ENCODE measurements around the gene KANSL1.

DNA sequence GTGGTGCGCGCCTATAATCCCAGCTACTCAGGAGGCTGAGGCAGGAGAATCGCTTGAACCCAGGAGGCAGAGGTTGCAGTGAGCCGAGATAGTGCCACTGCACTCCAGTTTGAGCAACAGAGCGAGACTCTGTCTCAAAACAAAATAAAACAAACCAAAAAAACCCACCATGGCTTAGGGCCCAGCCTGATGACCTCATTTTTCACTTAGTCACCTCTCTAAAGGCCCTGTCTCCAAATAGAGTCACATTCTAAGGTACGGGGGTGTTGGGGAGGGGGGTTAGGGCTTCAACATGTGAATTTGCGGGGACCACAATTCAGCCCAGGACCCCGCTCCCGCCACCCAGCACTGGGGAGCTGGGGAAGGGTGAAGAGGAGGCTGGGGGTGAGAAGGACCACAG, 195.6 kb downstream of the KANSL1 start:
- TF ChIP-seq PHF8 (IDR thresholded peaks at IDR 0.05; ENCODE audit: borderline replicate concordance, low read length): no peak
- no peak for TF ChIP-seq EZH2 (IDR thresholded peaks at IDR 0.05; ENCODE audit: borderline replicate concordance, low read depth, low read length)
- TF ChIP-seq, protein P1, sequence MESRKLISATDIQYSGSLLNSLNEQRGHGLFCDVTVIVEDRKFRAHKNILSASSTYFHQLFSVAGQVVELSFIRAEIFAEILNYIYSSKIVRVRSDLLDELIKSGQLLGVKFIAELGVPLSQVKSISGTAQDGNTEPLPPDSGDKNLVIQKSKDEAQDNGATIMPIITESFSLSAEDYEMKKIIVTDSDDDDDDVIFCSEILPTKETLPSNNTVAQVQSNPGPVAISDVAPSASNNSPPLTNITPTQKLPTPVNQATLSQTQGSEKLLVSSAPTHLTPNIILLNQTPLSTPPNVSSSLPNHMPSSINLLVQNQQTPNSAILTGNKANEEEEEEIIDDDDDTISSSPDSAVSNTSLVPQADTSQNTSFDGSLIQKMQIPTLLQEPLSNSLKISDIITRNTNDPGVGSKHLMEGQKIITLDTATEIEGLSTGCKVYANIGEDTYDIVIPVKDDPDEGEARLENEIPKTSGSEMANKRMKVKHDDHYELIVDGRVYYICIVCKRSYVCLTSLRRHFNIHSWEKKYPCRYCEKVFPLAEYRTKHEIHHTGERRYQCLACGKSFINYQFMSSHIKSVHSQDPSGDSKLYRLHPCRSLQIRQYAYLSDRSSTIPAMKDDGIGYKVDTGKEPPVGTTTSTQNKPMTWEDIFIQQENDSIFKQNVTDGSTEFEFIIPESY (CRISPR knock-in tag; IDR thresholded peaks at IDR 0.05): no peak
- TF ChIP-seq ZNF436 (CRISPR knock-in tag; IDR thresholded peaks at IDR 0.05): no peak
- TF ChIP-seq NR2C2 (CRISPR knock-in tag; IDR thresholded peaks at IDR 0.05): no peak
- TF ChIP-seq NR2C2 (tag; IDR thresholded peaks at IDR 0.05): no peak
- TF ChIP-seq, protein P2, sequence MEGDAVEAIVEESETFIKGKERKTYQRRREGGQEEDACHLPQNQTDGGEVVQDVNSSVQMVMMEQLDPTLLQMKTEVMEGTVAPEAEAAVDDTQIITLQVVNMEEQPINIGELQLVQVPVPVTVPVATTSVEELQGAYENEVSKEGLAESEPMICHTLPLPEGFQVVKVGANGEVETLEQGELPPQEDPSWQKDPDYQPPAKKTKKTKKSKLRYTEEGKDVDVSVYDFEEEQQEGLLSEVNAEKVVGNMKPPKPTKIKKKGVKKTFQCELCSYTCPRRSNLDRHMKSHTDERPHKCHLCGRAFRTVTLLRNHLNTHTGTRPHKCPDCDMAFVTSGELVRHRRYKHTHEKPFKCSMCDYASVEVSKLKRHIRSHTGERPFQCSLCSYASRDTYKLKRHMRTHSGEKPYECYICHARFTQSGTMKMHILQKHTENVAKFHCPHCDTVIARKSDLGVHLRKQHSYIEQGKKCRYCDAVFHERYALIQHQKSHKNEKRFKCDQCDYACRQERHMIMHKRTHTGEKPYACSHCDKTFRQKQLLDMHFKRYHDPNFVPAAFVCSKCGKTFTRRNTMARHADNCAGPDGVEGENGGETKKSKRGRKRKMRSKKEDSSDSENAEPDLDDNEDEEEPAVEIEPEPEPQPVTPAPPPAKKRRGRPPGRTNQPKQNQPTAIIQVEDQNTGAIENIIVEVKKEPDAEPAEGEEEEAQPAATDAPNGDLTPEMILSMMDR (IDR thresholded peaks at IDR 0.05 in 2 of 3, conservative IDR thresholded peaks at IDR 0.05 in 1 of 3; ENCODE audit: insufficient read depth in 2 of 3, low read depth in 1 of 3, low read length in 3 of 3): no peak
- no peak for TF ChIP-seq POLR2A (conservative IDR thresholded peaks at IDR 0.05)
- no peak for TF ChIP-seq POLR2AphosphoS5 (IDR thresholded peaks at IDR 0.05; ENCODE audit: control insufficient read depth, insufficient read depth, low read depth, low read length)
- TF ChIP-seq EP300 (IDR thresholded peaks at IDR 0.05; ENCODE audit: low read length): no peak
- TF ChIP-seq DNMT1 (IDR thresholded peaks at IDR 0.05): no peak
- no peak for TF ChIP-seq CHD4 (IDR thresholded peaks at IDR 0.05; ENCODE audit: insufficient read depth, insufficient replicate concordance, low read depth, low read length, poor library complexity, severe bottlenecking)
- no peak for TF ChIP-seq HMG20A (CRISPR knock-in tag; conservative IDR thresholded peaks at IDR 0.05)
- TF ChIP-seq HNRNPLL (IDR thresholded peaks at IDR 0.05; ENCODE audit: low read depth, low read length, poor library complexity, severe bottlenecking): no peak
- TF ChIP-seq, protein P3, sequence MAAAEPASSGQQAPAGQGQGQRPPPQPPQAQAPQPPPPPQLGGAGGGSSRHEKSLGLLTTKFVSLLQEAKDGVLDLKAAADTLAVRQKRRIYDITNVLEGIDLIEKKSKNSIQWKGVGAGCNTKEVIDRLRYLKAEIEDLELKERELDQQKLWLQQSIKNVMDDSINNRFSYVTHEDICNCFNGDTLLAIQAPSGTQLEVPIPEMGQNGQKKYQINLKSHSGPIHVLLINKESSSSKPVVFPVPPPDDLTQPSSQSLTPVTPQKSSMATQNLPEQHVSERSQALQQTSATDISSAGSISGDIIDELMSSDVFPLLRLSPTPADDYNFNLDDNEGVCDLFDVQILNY (CRISPR knock-in tag; IDR thresholded peaks at IDR 0.05): no peak

Data from K562 (cell line).